ENCODE results near the gene PARP15.
"Not testable (repeated sequence)": the region's sequence is repeated elsewhere in the genome, so short reads cannot be mapped to it uniquely, and the experiment has no call there.

The PARP15 gene

GRCh38 chr3:122620399-122620798 is 42.9 kb downstream of the PARP15 start:
- DNase-seq, result no peak

- DNase-seq, result no peak
Observed at GRCh38 chr3:122621112-122621511, 43.7 kb downstream of the PARP15 start.

GRCh38 chr3:122623031-122623829 is 45.8 kb downstream of the PARP15 start:
- no peak for DNase-seq

GRCh38 chr3:122626515-122627180 is 49.2 kb downstream of the PARP15 start:
- DNase-seq, result no peak

GRCh38 chr3:122627301-122627700 is 49.9 kb downstream of the PARP15 start:
- DNase-seq, result no peak

- no peak for DNase-seq
Observed at GRCh38 chr3:122628567-122628966, 51.1 kb downstream of the PARP15 start.

- DNase-seq, result no peak
Observed at GRCh38 chr3:122629763-122630162, 52.3 kb downstream of the PARP15 start.

GRCh38 chr3:122635789-122636188 is 58.3 kb downstream of the PARP15 start:
- no peak for DNase-seq

GRCh38 chr3:122636697-122637096 is 59.2 kb downstream of the PARP15 start:
- DNase-seq, result no peak

GRCh38 chr3:122640437-122640999 is 63.1 kb downstream of the PARP15 start:
- DNase-seq, result no peak

- DNase-seq, result no peak
Observed at GRCh38 chr3:122642935-122643334, 65.5 kb downstream of the PARP15 start.

GRCh38 chr3:122646146-122646988 is 68.9 kb downstream of the PARP15 start:
- no peak for DNase-seq

GRCh38 chr3:122651233-122651907 is 73.9 kb downstream of the PARP15 start:
- DNase-seq, result not testable (repeated sequence)

GRCh38 chr3:122651962-122652361 is 74.5 kb downstream of the PARP15 start:
- DNase-seq, result not testable (repeated sequence)

- DNase-seq, result not testable (repeated sequence)
Observed at GRCh38 chr3:122658336-122658735, 80.9 kb downstream of the PARP15 start.

GRCh38 chr3:122660297-122660974 is 83.0 kb downstream of the PARP15 start:
- DNase-seq, result no peak

- no peak for DNase-seq
Observed at GRCh38 chr3:122661633-122662032, 84.2 kb downstream of the PARP15 start.

GRCh38 chr3:122662505-122662904 is 85.1 kb downstream of the PARP15 start:
- DNase-seq, result no peak

- no peak for DNase-seq
Observed at GRCh38 chr3:122665226-122665786, 87.9 kb downstream of the PARP15 start.

- DNase-seq, result no peak
Observed at GRCh38 chr3:122665881-122666280, 88.4 kb downstream of the PARP15 start.

GRCh38 chr3:122668930-122669730 is 91.7 kb downstream of the PARP15 start:
- no peak for DNase-seq
